GM12892 (cell line): ENCODE data around the gene LCP1.

Experiments used
- POLR2A ChIP-seq: IDR thresholded peaks from 2 replicates; pipeline ENCODE4 v1.6.1; 2011; ENCODE audit warnings: low read depth, low read length, control low read depth
- POLR2AphosphoS5 ChIP-seq: IDR thresholded peaks from 2 replicates; pipeline ENCODE4 v1.6.1; 2011; ENCODE audit warnings: low read depth, low read length, control low read depth

- TF ChIP-seq POLR2AphosphoS5: no peak
- no peak for TF ChIP-seq POLR2A
Measured at GRCh38 chr13:46087481-46087880, 94.5 kb downstream of the LCP1 start.
